Measurements from ENCODE around the gene GARIN5B.

GRCh38 chr19:55406091-55406825 lies 43.2 kb upstream of the GARIN5B start:
- TF ChIP-seq CTCF (IDR thresholded peaks at IDR 0.05) = no peak
- no peak for TF ChIP-seq POLR2AphosphoS5 (IDR thresholded peaks at IDR 0.05)
- TF ChIP-seq POLR2A (IDR thresholded peaks at IDR 0.05) = no peak

All from prostate gland (tissue), 2 donors.